HCT116 (cell line): ENCODE measurements around the gene MCF2L. TPM values are rescaled to one million over a fixed set of nuclear protein-coding genes. Genes with fewer than 3 reads are reported as not detected.

ENCODE experiments used
- ATAC-seq: fragments of 200-7000 bp; cut with Tn5 transposase; 2 replicates; pipeline ENCODE4 v1.9.1; 2020; ENCODE audit warnings: mild to moderate bottlenecking, moderate library complexity
- BruUV-seq: library from RNA; stranded (reverse); fragments of 400-500 nt; replicated peaks from 2 replicates; lab custom pipeline; 2021; lab: Mats Ljungman, UMichigan
- CTCF ChIA-PET: fragments of 300-600 bp; sonication (Branson Sonifier 250); formaldehyde crosslinking; loops from one replicate; lab custom pipeline; 2021; ENCODE audit warnings: antibody characterized with exemption; lab: Charles Lee
- POLR2A ChIA-PET: fragments of 300-600, 350-600 bp; sonication (Branson Sonifier 250); formaldehyde crosslinking; loops from one replicate; lab custom pipeline; 2021; ENCODE audit warnings: antibody characterized with exemption; lab: Charles Lee
- RAD21 ChIA-PET, 2 experiments: fragments of 300-600 bp; sonication (Branson Sonifier 250); formaldehyde crosslinking; loops; one replicate each; lab custom pipeline; 2023; ENCODE audit warnings: low total read pairs in 2 of 2; ENCODE audit not compliant: uncharacterized antibody in 2 of 2, unreplicated experiment in 2 of 2, low non-redundant PET in 1 of 2; lab: Charles Lee
- DNase-seq: peaks from one replicate; pipeline ENCODE4 v3.0.0-alpha.2; 2010; ENCODE audit warnings: low read depth, low spot score
- H2AFZ ChIP-seq: fragments of 200-600 bp; shearing (Covaris generic), sonication (generic); 2 replicates; pipeline ENCODE4 v1.6.1; 2017; ENCODE audit warnings: low read depth, mixed run types, mixed read lengths, antibody characterized with exemption, low read length; ENCODE audit not compliant: poor library complexity, severe bottlenecking
- H3K27ac ChIP-seq: 2 replicates; pipeline ENCODE4 v1.5.1; 2012; ENCODE audit warnings: low read depth, low read length
- H3K27me3 ChIP-seq: fragments of 200-600 bp; sonication (generic); 2 replicates; pipeline ENCODE4 v1.6.1; 2016; ENCODE audit warnings: mixed run types, low read length, mixed read lengths; ENCODE audit not compliant: insufficient read depth
- H3K36me3 ChIP-seq, 2 experiments: fragments of 200-500 bp in 1 of 2; fragments of 200-600 bp in 1 of 2; sonication (Bioruptor generic) in 1 of 2; sonication (generic) in 1 of 2; 2 replicates each; pipeline versions ENCODE4 v1.5.1 to v1.6.1; 2014 to 2016; ENCODE audit warnings: low read length in 2 of 2, inconsistent platforms in 1 of 2, mixed read lengths in 1 of 2, mixed run types in 1 of 2; ENCODE audit not compliant: insufficient read depth in 2 of 2, control insufficient read depth in 1 of 2
- H3K4me1 ChIP-seq, 2 experiments: fragments of 200-600 bp in 1 of 2; sonication (generic) in 1 of 2; 2 replicates each; pipeline versions ENCODE4 v1.5.1 to v1.6.1; 2012 to 2017; ENCODE audit warnings: low read length in 2 of 2, inconsistent platforms in 1 of 2, mild to moderate bottlenecking in 1 of 2, mixed read lengths in 1 of 2, mixed run types in 1 of 2, moderate library complexity in 1 of 2; ENCODE audit not compliant: insufficient read depth in 2 of 2, control insufficient read depth in 1 of 2
- H3K4me2 ChIP-seq: fragments of 200-600 bp; sonication (generic); 2 replicates; pipeline ENCODE4 v1.6.1; 2017; ENCODE audit warnings: mixed run types, low read length, mixed read lengths
- H3K4me3 ChIP-seq, 2 experiments: fragments of 200-600 bp in 1 of 2; sonication (generic) in 1 of 2; replicated peaks in 1 of 2; 2 replicates each; pipeline ENCODE4 v1.5.1; 2011 to 2016; ENCODE audit warnings: low read length in 2 of 2, control low read depth in 1 of 2, low read depth in 1 of 2, mild to moderate bottlenecking in 1 of 2, mixed read lengths in 1 of 2, mixed run types in 1 of 2
- H3K79me2 ChIP-seq: fragments of 200-600 bp; sonication (generic); 2 replicates; pipeline ENCODE4 v1.6.1; 2017; ENCODE audit warnings: mild to moderate bottlenecking, mixed run types, low read length, moderate library complexity, mixed read lengths; ENCODE audit not compliant: insufficient read depth
- H3K9ac ChIP-seq: fragments of 200-600 bp; sonication (generic); 2 replicates; pipeline ENCODE4 v1.6.1; 2016; ENCODE audit warnings: low read length, mixed read lengths
- H3K9me2 ChIP-seq: fragments of 200-600 bp; sonication (generic), shearing (Covaris generic); 2 replicates; pipeline ENCODE4 v1.6.1; 2017; ENCODE audit warnings: mixed run types, mild to moderate bottlenecking, moderate library complexity; ENCODE audit not compliant: insufficient read depth
- H3K9me3 ChIP-seq, 2 experiments: fragments of 200-500 bp in 1 of 2; fragments of 200-600 bp in 1 of 2; sonication (Bioruptor generic) in 1 of 2; sonication (generic) in 1 of 2; 2 replicates each; pipeline ENCODE4 v1.6.1; 2014 to 2017; ENCODE audit warnings: low read length in 2 of 2, mixed read lengths in 2 of 2, inconsistent platforms in 1 of 2, low read depth in 1 of 2, mild to moderate bottlenecking in 1 of 2, mixed run types in 1 of 2, moderate library complexity in 1 of 2; ENCODE audit not compliant: control insufficient read depth in 1 of 2, insufficient read depth in 1 of 2
- H4K20me1 ChIP-seq: fragments of 200-600 bp; sonication (generic), shearing (Covaris generic); 2 replicates; pipeline ENCODE4 v1.6.1; 2017; ENCODE audit warnings: mixed run types, mild to moderate bottlenecking, moderate library complexity; ENCODE audit not compliant: insufficient read depth
- CBX3 ChIP-seq: IDR thresholded peaks from 2 replicates; pipeline ENCODE4 v1.6.1; 2012; ENCODE audit warnings: low read depth
- CEBPB ChIP-seq: IDR thresholded peaks from 2 replicates; pipeline ENCODE4 v1.6.1; 2012; ENCODE audit warnings: low read depth
- EGR1 ChIP-seq: IDR thresholded peaks from 2 replicates; pipeline ENCODE4 v1.6.1; 2012; ENCODE audit warnings: low read depth
- FOSL1 ChIP-seq: IDR thresholded peaks from 2 replicates; pipeline ENCODE4 v1.6.1; 2012; ENCODE audit warnings: low read depth
- JUND ChIP-seq: IDR thresholded peaks from 2 replicates; pipeline ENCODE4 v1.6.1; 2012
- POLR2AphosphoS5 ChIP-seq: IDR thresholded peaks from 2 replicates; pipeline ENCODE4 v1.6.1; 2011; ENCODE audit warnings: mild to moderate bottlenecking, low read depth, low read length, moderate library complexity
- RAD21 ChIP-seq: IDR thresholded peaks from 2 replicates; pipeline ENCODE4 v1.6.1; 2012; ENCODE audit warnings: low read depth, mild to moderate bottlenecking
- SIN3A ChIP-seq: IDR thresholded peaks from 2 replicates; pipeline ENCODE4 v1.6.1; 2012; ENCODE audit warnings: low read depth
- SP1 ChIP-seq: IDR thresholded peaks from 2 replicates; pipeline ENCODE4 v1.6.1; 2012; ENCODE audit warnings: low read depth
- SRF ChIP-seq: IDR thresholded peaks from 2 replicates; pipeline ENCODE4 v1.6.1; 2012; ENCODE audit warnings: low read depth
- TCF7L2 ChIP-seq: IDR thresholded peaks from 2 replicates; pipeline ENCODE4 v1.7.0; 2011; ENCODE audit warnings: borderline replicate concordance, inconsistent platforms; ENCODE audit not compliant: insufficient read depth, insufficient read length; ENCODE audit errors: extremely low read depth
- ZNF274 ChIP-seq: fragments of 200-500 bp; sonication (Bioruptor generic); IDR thresholded peaks from 2 replicates; pipeline ENCODE4 v1.6.1; 2014; ENCODE audit warnings: mild to moderate bottlenecking, low read depth, low read length, inconsistent platforms
- intact Hi-C: fragments of 100-400 bp; cut with micrococcal nuclease; formaldehyde crosslinking; loops from 2 replicates; pipeline ENCODE4 v1.10.0; 2022
- total RNA-seq: library from RNA; stranded (reverse); gene quantifications from one replicate; pipeline ENCODE4 v1.2.1, GENCODE V29; 2021; ENCODE audit not compliant: unreplicated experiment
- TF ChIP-seq, protein P1 (sequence below): IDR thresholded peaks from 2 replicates; pipeline ENCODE4 v1.6.1; 2012
- TF ChIP-seq, protein P2 (sequence below): IDR thresholded peaks from 2 replicates; pipeline ENCODE4 v1.6.1; 2011; ENCODE audit warnings: mild to moderate bottlenecking, low read length, moderate library complexity; ENCODE audit not compliant: insufficient replicate concordance; ENCODE audit errors: extremely low read depth

MCF2L gene
- total RNA-seq, 1 experiment from 2014 or later: 19.3 TPM

DNA sequence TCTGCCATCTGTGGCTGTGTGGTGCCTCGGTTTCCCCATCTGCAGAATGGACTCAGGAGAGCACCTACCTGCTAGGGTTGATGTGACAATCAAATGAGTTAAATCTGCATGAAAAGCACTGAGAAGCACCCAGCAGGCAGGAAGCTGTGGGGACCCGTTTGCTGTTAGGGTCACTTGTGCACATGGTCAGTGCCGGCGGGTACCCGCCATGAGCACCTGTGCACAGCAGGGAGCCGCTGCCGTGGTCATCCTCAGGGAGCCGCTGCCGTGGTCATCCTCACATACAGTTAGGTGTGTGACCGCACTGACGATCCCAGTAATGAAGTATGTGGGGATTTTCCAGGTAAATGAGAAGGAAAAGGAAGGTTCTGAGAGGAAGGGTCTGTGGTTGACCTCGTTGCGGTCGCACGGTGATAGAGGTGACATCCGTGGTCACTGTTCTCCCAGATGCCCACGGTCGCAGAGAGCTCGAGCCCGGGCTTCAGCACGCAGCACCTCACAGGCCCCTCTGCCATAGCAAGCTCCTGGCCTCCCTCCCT lies 6.5 kb downstream of the MCF2L start:
- BruUV-seq: no TSS peak
- POLR2A ChIA-PET: no interaction called here
- ATAC-seq (no peak), DNase-seq (no peak)
- H3K4me2 ChIP-seq: no peak overlapping the region
- CTCF ChIA-PET: no interaction called here
- RAD21 ChIA-PET: no interaction called here
- H3K9me3 ChIP-seq: peaks cover 0 to 4% of the 10 kb centered on the region in 2 experiments; a peak in 1 of 4 replicates
- no peaks in the 10 kb centered on the region for H4K20me1 ChIP-seq
- no peak overlapping the region for H3K4me3 ChIP-seq
- no peaks in the 10 kb centered on the region for H3K36me3 ChIP-seq
- H2AFZ ChIP-seq: no peak overlapping the region
- H3K9ac ChIP-seq: no peak overlapping the region
- H3K4me1 ChIP-seq: no peaks in the 10 kb centered on the region; a peak in 1 of 4 replicates
- H3K9me2 ChIP-seq: no peaks in the 10 kb centered on the region
- intact Hi-C loops: no loop called here
- TF ChIP-seq SRF (no peak), SIN3A (no peak), CEBPB (no peak), TCF7L2 (no peak), POLR2AphosphoS5 (no peak), RAD21 (no peak), FOSL1 (no peak), SP1 (no peak), JUND (no peak), EGR1 (no peak), CBX3 (no peak), ZNF274 (no peak)
- TF ChIP-seq, protein P1, sequence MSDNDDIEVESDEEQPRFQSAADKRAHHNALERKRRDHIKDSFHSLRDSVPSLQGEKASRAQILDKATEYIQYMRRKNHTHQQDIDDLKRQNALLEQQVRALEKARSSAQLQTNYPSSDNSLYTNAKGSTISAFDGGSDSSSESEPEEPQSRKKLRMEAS: no peak
- TF ChIP-seq, protein P2, sequence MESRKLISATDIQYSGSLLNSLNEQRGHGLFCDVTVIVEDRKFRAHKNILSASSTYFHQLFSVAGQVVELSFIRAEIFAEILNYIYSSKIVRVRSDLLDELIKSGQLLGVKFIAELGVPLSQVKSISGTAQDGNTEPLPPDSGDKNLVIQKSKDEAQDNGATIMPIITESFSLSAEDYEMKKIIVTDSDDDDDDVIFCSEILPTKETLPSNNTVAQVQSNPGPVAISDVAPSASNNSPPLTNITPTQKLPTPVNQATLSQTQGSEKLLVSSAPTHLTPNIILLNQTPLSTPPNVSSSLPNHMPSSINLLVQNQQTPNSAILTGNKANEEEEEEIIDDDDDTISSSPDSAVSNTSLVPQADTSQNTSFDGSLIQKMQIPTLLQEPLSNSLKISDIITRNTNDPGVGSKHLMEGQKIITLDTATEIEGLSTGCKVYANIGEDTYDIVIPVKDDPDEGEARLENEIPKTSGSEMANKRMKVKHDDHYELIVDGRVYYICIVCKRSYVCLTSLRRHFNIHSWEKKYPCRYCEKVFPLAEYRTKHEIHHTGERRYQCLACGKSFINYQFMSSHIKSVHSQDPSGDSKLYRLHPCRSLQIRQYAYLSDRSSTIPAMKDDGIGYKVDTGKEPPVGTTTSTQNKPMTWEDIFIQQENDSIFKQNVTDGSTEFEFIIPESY: no peak
- no peaks in the 10 kb centered on the region for H3K27me3 ChIP-seq
- H3K27ac ChIP-seq: no peak overlapping the region
- H3K79me2 ChIP-seq: no peaks in the 10 kb centered on the region
